IPS-NIHi7 (cell line): ENCODE results near the gene FUT1.
"Not testable (repeated sequence)": the region's sequence is repeated elsewhere in the genome, so short reads cannot be mapped to it uniquely, and the experiment has no call there.

Source experiments
- DNase-seq: peaks from one replicate; pipeline ENCODE4 v3.0.0; 2012; ENCODE audit warnings: mixed read lengths; ENCODE audit errors: extremely low spot score

FUT1 gene

DNA sequence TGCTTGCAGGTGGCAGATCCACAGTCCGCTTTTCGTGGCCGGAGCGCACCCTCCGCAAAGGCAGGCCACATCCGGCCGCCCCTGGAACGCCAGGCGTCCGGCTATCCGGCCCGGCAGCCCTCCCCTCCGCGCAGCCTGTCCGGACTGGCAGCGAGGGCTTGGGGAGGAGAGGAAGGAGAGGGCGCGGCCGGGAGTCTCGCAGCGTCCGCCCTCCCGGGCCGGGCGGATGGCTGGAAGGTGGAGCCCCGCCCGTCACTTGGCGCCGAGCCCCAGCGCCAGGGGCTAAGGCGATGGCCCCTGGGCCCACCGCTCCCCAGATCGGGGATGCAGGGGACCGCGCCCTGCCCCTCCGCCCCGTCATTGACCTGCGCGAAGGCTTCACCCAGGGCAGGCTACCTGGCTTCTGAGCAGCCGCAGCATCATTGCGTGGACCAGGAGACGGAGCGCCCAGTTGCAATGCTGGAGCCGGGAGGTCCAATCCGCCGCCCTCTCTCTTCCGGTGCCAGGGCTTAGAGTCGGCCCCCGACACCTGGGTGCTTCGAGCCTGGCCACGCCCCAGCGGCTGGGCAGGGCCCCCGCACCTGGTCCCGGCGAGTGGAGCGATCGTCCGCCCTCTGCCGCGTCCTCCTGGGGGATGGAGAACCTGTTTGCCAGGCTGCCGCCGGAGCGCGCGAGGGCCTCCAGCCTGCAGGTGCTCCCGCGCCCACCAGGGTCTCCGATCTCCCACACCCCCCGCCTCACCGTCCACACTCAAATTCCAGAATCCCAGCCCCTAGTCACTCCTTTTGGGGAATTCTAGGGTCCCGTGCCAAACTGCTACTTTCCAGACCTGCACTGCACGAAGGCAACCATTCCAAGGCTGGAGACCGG, at the start of gene FUT1:
Gene FUT1, minus strand, starts transcription at position 146 of the 870 bp plus-strand sequence. CDS start 1,360 bp downstream, outside the sequence.
- peak; percentile 92 for DNase-seq

DNA sequence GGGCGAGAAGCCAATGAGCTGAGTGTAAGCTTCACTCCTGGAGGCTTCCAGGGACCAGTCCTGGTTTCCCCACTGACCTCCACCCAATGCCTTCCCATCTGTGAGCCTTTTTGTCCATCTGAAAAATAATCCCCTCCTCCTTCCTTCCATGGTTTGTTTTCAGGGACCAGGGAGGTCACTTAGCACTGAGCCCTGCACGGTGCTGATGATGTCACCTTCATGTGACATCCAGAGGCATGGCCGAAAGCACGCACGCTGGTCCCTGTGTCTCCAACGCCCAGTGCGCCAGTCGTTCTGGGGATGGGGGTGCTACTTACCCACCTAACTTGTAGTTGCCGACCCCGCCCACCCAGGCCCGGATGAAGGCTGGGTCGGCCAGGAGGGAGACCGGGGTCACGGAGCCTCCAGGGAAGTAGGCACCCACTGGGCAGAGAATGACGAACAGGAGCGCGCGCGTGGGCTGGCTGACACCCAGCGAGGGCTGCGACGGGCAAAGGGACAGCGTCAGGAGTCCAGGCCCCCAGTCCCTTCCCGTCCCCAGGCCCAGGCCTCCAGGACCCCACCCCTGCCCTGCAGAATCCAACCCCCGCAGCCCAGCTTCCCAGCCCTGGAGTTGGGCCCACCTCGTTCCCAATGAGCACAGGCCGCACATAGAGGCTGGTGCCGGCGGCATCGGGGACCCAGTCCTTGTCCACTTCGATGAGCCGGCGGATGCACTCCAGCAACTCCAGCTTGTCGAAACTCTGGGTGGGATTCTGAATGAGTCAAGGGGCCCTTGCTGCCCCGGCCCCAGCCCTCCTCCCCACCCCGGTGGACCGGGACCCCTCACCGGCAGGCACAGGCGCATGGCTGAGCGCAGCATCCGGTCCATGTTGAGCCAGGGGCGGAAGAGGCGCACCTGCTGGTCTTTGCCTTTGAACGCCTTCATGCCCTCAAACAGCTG, 47.2 kb upstream of the FUT1 start:
- DNase-seq, result no peak

DNA sequence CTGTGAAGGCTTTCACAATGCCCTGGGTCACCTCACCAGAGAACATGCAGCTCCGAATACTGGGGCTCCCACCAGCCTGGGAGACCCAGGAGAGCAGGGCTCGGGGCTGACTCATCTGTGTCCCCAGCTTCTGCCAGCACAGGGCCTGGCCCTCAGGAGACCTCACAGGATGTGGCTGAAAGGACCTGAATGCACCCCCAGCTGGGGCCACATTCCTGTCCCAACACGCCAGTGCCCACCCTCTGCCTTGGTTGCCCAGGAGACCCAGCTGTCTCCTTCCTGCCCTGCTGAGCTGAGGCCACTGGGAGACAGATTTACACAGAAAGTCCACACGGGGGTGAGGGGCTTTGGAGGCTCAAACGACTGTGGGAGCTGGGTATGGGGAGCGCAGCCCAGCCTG, 46.5 kb upstream of the FUT1 start:
- peak; percentile 40 for DNase-seq

DNA sequence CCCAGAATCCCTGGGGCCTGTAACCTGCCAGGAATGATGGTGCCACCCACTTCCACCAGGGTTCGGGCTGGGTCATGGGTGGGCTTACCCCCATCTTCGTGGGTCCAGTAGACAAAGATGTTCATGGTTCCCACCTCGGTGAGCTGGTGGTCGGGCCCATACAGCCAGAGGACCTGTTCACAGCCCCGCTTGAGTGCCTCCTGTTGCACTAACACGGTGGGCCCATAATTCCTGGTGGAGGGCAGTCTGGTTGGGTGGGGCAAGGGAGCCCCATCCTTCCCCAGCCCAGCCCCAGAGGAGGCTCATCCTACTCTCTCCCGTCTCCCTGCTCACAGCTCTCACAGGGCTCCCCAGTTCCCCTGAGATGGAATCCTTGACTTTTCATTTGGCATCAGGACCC, 44.7 kb upstream of the FUT1 start:
- no peak for DNase-seq

DNA sequence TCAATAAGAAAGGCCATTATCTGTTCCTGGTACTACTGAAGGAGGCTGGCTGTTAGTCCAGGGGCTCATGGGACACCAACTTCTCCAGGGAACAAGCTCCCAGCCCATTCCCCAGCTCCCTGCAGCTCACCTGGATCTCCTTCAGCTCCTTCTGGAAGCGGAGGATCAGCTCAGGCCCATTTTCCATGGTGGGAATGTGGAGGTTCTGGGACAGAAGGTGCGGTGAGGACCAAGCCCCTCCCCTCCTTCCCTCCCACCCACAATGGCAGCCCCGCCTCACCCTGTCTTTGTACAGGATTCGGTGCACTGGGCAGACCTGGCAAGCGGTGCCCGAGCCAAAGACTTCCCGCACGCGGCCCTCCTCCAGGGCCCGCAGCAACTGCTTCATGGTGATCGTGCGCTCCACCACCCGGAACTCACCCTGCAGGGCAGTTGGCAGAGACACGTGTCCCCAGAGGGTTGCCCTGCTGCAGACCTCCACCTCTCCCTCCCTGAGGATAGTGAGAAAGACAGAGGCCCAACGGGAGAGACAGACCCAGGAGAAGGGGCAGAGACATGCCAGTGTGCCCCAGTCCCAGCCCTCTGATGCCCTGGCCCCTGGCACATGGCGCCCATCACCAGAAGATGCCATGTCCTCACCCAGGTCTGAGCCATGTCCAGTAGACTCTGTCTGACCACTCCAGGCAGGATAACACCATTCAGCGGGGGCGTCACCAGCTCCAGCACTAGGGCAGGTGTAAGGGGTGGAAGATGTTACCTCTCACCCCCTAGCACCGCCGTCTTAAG, 44.0 kb upstream of the FUT1 start:
- no peak for DNase-seq

DNA sequence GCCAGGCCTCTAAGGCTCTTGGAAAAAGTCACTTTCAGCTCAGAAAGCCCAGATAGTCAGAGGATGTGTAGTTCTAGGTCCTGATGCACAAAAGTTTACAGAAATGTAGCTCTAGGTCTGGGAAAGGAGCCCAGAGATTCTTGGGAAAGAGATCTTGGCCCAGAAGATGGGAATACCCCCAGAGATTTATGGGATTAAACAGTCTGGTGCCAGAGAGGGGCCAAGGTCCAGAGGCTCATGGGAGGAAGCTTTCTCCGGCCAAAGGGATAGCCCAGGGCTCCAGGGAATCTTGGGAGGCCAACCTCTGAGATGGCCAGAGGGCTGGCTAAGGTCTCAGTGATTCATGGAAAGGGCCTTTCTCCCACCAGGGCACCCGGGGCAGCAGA, 43.2 kb upstream of the FUT1 start:
- no peak for DNase-seq

DNA sequence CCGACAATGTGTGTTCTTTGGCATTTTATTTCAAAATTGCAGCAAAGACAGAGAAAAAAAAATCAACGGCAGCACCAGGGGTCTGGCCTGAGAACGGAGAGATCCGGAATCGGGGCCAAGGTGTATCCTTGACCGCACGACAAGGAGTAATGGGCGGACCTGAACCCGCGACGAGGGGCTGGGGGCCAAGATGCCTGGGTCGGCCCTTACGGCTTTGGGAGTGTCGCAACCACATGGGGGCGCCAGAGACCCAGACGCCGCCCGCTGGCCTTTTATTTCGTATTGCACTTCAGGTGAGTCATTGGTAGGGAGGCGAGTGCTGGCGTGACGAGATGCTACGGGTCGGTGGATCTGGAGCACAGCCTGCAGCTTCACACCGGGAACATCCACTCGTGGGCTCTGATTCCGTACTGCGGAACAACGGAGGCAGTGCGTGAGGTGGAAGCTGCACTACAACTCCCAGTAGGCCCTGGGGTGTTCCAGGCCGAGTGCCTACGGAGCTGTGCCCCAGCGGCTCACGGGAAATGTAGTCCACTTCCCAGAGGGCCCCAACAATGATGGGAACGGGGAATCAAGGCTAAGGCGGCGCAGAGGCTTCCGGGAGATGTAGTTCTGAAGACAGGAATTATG, 42.7 kb upstream of the FUT1 start:
- peak; percentile 97 for DNase-seq

DNA sequence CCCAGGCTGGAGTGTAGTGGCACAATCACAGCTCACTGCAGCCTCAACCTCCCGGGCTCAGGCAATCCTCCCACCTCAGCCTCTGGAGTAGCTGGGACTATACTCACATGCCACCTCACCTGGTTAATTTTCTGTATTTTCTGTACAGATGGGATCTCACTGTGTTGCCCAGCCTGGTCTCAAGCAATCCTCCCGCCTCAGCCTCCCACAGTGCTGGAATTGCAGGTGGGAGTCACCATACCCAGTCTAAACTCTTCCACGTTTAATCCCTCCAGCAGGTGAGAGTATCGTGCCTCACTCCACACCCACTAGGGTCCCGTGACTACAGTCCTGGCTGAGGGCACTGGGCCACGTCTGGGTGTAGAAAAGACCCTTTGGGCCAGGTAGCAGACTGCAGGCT, 41.9 kb upstream of the FUT1 start:
- no peak for DNase-seq

DNA sequence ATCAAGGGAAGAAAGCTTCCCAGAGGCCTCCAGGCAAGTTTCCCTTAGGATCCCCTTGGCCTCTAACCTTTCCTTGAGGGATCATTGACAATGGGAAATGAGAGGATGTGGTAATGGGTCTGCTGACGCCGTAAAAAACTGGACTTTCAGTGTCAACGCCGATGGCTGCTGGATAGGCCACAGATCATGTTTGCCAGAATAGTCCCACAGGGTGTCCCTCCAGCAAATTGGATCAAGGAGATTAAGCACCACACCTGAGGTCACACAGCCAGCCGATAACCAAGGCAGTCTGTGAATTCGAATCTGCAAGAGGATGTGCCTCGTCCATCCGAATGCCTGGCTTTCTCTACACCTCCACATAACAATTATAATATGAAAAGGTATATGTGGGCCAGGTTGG, 40.8 kb upstream of the FUT1 start:
- DNase-seq, result no peak

- DNase-seq, result not testable (repeated sequence)
Observed at GRCh38 chr19:48787331-48787730, 34.9 kb upstream of the FUT1 start.

DNA sequence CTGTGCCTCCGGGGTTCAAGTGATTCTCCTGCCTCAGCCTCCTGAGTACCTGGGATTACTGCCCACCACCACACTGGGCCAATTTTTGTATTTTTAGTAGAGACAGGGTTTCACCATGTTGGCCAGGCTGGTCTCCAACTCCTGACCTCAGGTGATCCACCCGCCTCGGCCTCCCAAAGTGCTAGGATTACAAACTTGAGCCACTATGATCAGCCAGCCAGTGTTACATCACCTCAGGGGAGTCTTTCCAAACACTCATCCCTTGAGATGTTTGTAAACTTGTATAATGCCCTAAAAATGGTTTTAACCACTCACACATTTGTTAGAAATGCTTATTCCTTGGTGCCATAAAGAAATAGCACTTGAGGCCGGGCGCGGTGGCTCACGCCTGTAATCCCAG, 34.0 kb upstream of the FUT1 start:
- not testable (repeated sequence) for DNase-seq

- DNase-seq, result no peak
Observed at GRCh38 chr19:48784527-48784926, 32.1 kb upstream of the FUT1 start.

DNA sequence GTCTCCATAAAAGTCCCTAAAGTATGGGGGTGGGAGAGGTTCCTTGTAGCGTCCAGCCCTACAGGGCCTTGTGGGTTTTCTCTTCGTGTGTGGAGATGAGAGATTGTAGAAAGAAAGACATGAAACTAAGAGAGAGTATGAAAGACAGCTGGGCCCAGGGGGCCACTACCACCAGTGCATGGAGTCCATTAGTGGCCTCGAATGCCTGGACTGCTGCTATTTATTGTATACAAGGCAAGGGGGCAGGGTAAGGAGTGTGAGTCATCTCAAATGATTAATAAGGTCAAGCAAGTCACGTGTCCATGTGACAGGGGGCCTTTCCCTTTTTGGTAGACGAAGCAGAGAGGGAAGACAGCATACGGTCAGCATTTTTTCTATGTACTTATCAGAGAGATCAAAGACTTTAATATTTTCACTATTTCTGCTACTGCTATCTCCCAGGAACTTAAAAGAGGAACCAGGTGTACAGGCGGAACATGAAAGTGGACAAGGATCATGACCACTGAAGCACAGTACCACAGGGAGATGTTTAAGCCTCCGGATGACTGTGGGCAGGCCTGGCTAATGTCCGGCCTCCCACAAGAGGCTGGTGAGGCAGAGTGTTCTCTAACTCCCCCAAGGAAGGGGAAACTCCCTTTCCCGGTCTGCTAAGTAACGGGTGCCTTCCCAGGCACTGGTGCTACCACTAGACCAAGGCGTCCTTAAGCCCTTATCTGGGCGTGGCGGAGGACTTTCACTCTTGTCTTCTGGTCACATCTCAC, 28.4 kb upstream of the FUT1 start:
- DNase-seq, result no peak

- no peak for DNase-seq
Observed at GRCh38 chr19:48779636-48780035, 27.2 kb upstream of the FUT1 start.

GRCh38 chr19:48777720-48778119, 25.3 kb upstream of the FUT1 start:
- DNase-seq, result no peak

DNA sequence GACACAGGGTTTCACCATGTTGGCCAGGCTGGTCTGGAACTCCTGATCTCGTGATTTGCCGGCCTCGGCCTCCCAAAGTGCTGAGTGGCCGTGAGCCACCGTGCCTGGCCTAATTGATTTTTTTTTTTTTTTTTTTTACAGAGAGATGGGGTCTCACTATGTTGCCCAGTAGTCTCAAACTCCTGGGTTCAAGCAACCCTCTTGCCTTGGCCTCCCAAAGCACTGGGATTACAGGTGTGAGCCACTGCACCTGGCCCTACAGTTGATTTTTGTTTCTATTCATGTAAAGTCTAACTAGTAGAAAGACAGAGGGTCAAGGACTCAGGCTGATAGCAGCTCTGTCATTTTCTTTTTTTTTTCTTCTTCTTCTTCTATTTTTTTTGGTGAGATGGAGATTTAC, 24.7 kb upstream of the FUT1 start:
- DNase-seq, result no peak

GRCh38 chr19:48772503-48772953, 20.1 kb upstream of the FUT1 start:
- DNase-seq, result no peak

DNA sequence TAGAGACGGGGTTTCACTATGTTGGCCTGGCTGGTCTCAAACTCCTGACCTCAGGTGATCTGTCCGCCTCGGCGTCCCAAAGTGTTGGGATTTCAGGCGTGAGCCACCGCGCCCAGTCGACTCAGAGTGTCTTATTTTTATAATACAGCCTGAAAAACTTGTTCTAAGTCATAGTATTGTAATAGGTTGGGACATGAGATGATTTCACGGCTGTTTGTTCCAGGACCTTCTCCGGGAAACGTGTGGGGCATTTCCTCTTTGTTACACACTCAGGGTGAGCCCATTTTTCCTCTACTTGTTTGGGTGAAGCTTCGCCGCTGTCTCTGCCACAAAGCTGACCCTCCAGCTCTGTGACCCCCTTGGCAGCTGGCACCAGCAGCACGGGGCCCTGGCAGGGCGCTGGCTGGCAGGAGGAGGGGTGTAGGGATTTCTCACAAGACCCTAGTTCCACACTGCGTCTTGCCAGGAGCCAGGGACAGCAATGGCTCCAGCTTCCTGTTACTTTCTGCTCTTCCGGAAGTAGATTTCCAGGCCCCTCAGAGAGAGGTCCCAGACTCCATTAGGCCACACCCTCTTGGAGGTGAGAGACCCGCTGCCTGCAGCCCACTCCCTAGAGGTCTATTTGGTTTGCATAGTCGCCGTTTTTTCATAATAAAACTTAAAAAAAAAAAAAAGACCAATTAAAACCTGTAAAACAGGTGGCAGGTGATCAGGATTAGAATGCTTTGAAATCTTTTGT, 18.5 kb upstream of the FUT1 start:
- DNase-seq, result no peak

DNA sequence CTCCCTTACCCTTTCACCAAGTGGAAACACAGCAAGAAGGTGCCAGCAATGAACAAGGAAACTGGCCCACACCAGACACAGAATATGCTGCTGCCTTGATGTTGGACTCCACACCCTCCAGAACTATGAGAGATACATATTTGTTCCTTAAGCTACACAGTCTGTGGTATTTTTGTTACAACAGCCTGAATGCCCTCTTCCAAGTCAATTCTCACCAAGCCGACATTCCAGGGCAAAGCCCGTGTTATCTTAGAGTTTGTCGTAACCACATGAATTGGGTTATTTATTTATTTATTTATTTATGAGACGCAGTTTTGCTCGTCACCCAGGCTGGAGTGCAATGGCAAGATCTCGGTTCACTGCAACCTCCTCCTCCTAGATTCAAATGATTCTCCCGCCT, 17.8 kb upstream of the FUT1 start:
- no peak for DNase-seq
